Suprapubic skin (tissue), 4 donors: Measurements from ENCODE around the gene CEACAM6.

Experiments
- CTCF ChIP-seq, 2 donors: fragments of 200-600 bp in 1 of 2; fragments of 450-650 bp in 1 of 2; sonication (generic) in 1 of 2; IDR thresholded peaks; one replicate each; pipeline ENCODE4 v1.5.1; 2016 to 2019; ENCODE audit warnings: antibody characterized with exemption in 2 of 2, mild to moderate bottlenecking in 1 of 2, moderate library complexity in 1 of 2
- EP300 ChIP-seq: sonication (generic); formaldehyde crosslinking; IDR thresholded peaks from one replicate; pipeline ENCODE4 v1.6.1; 2017; ENCODE audit warnings: antibody characterized with exemption
- POLR2A ChIP-seq, 2 donors: fragments of 450-650 bp; IDR thresholded peaks; one replicate each; pipeline ENCODE4 v1.6.1; 2017; ENCODE audit warnings: antibody characterized with exemption in 2 of 2, mild to moderate bottlenecking in 2 of 2, moderate library complexity in 2 of 2
- POLR2AphosphoS5 ChIP-seq, 3 donors: sonication (generic); formaldehyde crosslinking; IDR thresholded peaks; one replicate each; pipeline ENCODE4 v1.6.1; 2017; ENCODE audit warnings: antibody characterized with exemption in 3 of 3

- TF ChIP-seq CTCF (IDR thresholded peaks at IDR 0.05) (no peak), POLR2AphosphoS5 (IDR thresholded peaks at IDR 0.05) (no peak), POLR2A (IDR thresholded peaks at IDR 0.05) (no peak), EP300 (no peak)
Observed at GRCh38 chr19:41799444-41800000, 44.2 kb downstream of the CEACAM6 start.
